Myocyte (in vitro differentiated cells): ENCODE measurements around the gene NELFA. TPM values are rescaled to one million over a fixed set of nuclear protein-coding genes. Genes with fewer than 3 reads are reported as not detected.

Experiments used
- DNase-seq: peaks from one replicate; pipeline ENCODE4 v3.0.0-alpha.2; 2012; ENCODE audit warnings: low read depth
- polyA plus RNA-seq: library from polyadenylated mRNA; unstranded; fragments of >200 nt; gene quantifications from one replicate; pipeline ENCODE4 v1.2.1, GENCODE V29; 2012; ENCODE audit warnings: missing spikeins
- total RNA-seq: library from RNA; depleted of rRNA; stranded (reverse); fragments of >200 nt; gene quantifications from 2 replicates; pipeline ENCODE4 v1.2.3, GENCODE V29; 2014

The NELFA gene
- total RNA-seq, result 17.1 and 20.5 TPM in 2 replicates
- polyA plus RNA-seq, result 22.0 TPM

DNA sequence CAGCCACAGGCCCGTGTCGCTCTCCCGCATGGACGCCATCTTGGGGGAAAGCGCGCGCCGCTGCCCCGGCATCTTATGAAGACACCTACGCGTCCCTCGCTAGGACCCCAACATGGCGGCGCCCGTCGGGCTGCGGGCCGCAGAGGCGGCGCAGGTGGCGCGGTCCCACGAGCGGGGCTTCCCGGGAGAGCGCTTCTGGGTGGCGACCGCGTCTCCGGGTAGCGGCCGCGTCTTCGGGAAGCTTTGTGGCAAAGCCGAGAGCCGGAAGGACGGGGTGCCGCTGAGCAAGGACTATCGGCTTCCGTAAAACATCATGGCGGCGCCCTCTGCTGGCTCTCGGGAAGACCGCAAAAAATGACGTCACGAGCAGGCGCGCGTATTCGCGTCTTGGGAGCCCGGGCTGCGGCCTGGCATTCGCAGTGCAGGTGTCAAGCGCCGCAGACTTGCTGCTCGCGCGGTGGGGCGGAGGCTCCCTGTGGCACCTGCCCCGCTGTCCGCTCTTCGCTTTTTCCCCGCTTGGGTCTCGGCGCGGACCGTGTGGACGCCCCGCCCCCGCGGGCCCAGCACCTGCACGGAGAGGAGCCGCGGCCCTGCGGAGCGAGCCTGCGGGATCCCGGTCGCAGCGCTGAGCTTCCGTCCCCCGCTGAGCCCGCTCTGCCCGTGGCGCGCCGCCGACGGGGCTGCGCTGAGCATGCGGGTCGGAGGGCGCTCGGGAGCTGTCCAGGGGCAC is at the start of gene NELFA:
TSS of gene NELFA (minus strand) at position 54 of the 730 bp plus-strand sequence. CDS start at position 39, 15 bp downstream.
- peak; percentile 95 for DNase-seq

DNA sequence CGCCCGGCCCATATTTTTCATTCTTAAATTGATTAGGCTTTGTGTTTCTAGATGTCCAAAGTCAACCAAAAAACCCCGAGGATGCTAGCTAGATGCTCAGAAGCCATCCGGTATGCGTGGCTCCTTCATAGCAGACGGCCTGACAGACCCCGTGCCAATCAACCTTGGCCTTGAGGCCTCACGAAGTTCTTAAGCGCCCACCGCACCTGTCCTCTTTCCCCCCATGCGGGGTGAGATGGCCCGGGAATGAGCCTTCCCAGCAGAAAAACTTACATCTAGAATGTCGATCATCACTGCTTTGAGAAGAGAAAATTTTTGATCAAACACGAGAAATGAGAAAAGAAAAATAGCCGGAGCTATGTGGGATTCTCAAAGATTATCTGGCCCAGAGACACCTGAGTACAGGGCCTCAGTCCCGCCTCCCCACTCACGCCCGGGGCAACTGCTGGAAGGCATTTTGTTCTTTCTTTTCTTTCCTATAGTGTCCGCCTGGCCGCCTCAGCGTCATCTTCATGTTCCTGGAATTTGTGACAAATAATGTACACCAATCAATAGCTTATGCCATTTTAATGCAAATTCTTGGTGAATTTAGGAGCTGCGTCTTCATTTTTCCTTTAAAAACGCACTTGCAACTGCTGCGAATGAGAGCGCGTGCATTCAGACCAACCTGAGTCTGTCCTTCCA is 48.8 kb upstream of the NELFA start:
- no peak for DNase-seq

DNA sequence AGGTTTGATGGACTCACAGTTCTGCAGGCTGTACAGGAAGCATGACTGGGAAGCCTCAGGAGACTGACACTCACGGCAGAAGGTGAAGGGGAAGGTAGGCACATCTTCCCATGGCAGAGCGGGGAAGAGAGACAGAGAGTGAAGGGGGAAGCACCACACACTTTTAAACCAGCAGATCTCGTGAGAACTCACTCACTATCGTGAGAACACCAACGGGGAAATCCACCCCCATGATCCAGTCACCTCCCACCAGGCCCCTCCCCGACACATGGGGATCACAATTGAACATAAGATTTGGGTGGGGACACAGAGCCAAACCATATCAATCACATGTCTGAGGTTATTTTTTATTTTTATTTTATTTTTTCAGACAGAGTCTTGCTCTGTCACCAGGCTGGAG is 45.4 kb upstream of the NELFA start:
- no peak for DNase-seq

DNA sequence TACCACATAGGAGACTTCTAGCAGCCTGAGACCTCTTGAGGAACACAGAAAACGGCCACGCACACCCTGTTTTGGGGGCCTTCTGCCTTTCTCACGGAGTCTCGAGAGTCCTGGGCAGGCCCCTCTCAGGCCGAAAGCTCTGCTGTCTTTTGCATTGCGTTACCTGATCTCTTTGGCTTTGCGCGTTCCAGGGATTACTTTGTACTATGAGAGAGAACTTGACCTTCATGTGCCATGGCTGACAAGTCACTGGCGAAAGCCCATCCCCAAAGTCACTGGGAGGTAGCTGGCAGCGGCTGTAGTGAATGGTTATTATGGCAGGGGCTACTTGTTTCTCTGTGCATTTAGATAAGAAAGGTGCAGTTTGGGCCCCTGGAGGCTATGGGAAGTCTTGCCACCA is 42.3 kb upstream of the NELFA start:
- no peak for DNase-seq

DNA sequence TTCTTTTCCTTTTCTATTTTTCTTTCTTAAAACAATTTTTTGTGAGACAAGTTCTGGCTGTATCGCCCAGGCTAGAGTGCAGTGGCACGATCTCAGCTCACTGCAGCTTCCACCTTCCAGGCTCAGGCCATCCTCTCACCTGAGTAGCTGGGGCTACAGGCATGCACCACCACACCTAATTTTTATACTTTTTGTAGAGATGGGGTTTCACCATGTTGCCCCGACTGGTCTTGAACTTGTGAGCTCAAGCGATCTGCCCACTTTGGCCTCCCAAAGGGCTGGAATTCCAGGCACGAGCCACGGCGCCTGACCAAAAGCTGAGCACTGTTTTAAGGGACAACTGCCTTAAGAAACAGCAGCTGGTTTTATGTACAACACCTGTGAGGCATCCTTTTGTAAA is 41.0 kb upstream of the NELFA start:
- no peak for DNase-seq

DNA sequence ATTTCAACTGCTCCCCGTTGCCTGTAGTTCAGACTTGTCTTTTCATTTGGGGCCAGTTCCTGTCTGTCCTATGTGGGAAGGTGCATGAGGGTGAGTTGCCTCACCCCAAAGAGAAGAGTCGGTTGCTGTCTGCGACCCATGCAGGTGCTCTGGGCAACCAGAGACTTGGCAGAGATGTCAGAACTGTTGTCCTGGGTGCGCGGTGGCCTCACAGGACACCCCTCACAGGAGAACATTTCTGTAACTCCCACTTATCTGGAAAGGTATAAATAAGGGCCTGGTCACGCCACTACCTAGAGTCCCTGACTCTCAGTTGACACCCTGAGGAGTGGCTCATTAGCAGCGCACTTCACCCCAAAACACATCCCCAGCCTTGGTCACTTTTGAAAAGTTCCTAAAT is 40.6 kb upstream of the NELFA start:
- DNase-seq, result no peak

DNA sequence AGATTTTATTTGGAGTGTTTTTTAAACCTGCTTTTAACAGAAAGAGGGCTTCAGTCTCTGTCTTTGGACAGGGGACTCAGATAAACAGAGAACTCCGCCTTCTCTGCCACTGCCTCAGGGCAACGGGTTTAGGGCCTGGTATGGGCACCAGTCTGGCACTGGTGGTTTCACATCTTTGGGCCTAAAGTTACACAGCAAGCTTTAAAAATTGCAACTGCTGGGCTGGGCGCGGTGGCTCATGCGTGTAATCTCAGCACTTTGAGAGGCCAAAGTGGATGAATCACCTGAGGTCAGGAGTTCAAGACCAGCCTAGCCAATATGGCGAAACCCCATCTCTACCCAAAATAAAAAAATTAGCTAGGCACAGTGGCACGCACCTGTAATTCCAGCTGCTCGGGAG is 40.1 kb upstream of the NELFA start:
- no peak for DNase-seq

DNA sequence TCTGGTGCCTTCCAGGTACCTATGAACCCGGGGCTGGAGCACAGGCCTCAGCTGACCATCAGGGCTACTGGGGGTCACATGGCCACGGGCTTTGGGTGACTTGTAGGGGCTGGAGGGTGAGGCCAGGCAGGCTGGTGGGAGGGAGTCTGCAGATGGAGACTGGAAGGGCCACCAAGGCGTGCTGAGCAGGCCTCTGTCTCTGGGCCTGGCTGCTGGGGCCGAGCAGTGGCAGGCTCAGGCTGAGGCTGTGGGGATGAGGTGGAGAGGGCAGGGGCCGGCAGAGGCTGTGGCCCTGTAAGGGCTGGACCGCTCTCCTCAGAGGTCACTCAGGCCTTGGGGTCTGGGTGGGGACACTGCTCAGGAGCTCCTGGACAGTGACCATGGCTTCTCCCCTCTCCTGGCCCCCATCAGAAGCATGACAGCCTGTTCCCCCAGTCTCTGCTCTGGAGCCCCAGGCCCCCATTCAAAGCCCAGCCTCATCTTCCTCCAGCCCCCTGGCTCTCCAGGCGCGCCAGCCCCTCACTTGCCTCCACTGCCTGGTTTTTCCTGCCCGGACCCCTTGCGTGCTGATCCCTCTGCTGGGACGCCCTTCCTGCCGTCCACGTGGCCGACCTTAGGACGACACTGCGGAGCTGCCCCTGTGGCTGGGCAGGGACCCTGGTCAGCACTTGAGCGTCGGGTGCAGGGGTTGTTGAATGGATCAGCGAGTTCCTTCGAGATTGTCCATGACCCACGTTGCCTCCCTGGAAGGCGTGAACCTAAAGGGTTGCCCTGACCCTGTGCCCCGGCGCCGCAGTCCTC is 39.2 kb upstream of the NELFA start:
- DNase-seq, result no peak

DNA sequence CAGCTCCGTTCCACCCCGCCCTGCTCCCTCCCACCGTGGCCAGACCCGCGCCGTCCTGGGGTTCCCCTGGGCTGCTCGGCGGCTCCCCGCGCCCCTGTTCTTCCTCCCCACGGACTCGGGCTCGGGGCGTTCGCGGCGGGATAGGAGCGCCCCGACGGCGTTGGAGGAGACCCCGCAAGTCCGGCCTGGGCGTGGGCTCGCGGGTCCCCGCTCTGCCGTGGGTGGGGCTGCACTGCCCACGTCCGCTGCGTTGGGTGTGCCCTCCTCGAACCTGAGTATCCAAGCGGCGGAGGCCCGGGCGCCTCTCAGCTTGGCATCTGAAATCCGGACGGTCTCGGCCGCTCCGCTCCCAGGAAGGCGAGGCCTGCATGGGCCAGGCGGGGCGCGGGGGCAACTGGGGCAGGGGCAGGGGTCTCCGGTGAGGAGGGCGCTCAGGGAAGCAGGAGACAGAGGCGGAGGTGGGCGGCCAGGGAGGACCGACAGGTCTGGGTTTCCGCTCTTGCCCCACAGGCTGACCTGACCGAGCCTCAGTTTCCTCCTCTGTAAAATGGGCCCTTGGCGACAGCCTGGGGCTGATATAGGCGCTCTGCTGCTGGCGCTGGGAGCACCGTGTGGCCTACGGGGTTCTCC is 38.4 kb upstream of the NELFA start:
- DNase-seq, result no peak

DNA sequence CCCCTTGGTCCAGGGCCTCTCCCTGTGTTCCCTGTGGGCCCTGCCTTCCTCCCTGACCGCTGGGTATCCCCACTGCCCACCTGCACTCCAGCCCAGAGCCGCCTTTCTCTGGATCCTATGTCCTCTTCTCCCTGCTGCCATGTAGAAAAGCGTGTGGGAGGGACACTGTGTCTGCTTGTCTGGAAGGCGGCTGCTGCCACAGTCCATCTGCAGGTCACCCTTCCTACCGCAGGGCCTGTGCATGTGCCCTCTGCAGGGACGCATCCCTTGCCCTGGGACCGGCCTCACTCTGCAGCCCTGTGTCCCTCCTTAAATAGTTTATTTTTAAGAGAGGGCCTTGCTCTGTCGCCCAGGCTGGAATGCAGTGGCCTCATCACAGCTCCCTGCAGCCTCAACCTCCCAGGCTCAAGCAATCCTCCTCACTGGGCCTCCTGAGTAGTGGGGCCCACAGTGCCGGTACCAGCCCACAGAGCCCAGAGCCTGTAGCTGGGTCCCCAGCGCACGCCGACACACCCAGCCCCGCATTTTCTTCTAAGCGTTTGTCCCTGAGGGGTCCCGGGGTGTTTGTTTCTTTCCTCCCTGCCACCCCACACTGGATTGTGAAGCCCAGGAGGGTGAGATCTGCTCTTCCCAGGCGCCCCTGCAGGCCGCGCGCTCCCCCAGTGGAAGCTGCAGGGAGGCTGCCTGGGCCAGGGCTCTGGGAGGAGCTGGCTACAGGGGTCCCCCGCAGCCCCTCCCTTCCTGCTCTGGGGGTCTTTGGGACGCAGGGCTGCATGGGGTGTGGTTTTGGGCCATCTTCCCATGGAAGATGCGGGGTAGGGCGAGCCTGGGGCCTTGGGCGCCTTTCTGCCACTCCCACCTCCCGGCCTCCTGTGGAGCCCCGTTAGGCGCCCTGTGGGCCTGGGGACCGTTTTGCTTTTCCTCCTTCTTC is 37.5 kb upstream of the NELFA start:
- DNase-seq, result no peak

DNA sequence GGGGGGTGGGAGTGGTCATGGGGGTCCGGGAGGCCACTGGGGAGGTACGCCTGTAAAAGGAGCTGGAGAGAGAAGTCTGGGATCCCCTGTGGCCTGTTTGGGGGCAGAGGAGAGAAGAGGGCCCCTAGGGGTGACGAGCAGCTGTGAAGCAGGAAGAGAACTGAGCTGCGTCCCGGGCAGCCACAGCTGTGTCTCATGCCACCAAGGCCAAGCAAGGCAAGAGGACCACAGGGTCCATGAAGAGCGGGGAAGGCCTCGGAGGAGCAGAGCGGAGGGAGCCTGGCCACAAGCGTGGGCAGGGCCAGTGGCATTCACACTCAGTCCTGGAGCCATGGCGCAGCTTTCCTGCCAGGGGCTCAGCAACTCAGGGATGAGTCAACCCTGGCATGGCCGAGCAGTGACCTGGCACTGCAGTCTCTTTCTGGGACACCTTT is 36.8 kb upstream of the NELFA start:
- DNase-seq, result peak; percentile 22

DNA sequence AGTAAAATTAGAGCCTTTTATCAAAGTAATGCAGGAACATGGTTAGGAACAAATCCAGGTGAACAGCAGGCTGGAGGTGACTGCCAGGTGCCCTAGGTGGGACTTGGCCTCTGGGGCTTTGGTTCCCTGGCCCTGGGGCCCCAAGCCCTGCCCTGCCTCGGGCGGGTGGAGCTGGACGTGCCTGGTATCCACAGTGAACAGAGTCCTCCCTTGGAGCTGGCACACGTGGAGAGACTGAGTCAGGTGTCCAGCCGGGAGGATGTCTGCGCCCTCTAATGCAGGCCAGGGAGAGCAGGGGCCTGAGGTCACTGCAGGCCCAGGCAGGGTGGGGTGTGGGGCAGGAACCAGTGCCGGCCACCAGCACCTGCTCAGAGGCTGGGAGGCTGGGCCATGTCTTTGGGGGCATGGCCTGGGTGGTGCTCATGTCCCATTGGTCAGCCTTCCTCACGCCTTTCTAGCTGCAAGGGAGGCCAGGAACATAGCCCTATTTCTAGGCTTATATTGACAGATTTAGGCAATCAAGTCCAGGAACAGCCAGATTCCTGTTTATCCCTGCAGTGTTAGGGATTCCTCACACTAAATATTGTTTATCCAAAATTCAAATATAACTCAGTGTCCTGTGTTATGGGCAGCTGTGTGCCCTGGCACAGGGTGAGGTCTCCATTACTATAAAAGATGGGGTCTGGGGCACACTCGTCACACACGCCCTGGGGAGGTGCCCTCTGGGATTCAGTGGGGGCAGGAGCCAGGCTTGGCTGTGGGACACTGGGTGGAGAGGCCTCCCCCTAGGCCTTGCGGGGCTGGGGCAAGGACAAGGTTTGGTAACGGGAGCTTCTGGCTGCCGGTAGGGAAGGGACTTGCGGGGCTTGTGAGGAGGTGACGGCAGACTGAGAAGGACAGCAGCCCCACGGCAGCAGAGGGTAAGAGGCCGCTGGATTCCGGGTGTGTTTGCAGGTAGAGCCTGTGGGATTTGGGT is 36.1 kb upstream of the NELFA start:
- no peak for DNase-seq

DNA sequence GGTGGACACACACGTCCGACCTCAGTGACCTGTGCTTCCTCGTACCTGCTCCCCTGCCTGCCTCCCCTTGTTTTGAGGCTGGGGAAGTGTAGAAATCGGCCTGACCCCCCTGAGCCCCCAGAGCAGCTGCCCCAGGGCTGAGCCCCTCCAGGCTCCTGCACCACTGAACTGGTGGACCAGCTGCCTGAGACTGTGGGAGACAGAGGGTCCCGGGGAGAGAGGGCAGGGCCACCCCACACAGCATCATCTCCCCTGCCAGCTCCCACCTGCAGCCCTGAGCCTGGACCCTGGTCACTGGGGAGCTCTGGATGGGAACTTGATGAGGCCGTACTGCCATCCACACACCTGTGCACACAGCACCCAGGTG is 35.3 kb upstream of the NELFA start:
- DNase-seq, result no peak

DNA sequence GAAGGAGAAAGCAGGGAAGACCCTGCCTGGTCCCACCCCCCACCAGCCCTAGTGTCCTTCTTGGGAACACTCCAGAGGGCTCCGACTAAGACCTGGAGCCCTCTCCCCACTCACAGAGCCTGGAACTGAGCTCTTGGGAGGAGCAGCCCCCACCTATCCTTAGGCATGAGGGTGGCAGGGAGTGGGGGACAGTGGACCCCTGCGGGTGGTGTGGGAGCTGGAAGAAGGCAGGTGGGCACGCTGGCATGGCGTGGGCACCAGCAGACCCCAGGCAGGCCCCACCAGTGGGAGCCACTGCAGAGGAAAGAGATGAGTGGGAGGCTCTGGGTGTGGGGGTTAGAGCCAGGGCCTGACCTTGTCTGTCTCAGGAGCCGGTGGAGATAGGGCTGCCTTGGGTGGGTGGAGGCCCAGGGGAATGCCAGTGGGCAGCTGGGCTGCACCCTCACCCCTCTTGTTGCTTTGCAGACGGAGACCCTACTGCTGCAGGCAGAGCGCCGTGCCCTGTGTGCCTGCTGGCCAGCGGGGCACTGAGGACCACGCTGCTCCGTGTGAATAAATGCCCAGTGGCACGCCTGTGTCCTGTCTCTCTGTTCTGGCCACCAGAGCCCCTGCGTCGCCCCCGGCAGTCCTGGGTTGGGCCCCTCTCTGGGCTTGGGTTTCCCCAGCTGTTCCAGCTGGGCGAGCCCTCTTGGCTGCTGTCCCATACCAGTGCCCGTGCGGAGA is 34.8 kb upstream of the NELFA start:
- no peak for DNase-seq

DNA sequence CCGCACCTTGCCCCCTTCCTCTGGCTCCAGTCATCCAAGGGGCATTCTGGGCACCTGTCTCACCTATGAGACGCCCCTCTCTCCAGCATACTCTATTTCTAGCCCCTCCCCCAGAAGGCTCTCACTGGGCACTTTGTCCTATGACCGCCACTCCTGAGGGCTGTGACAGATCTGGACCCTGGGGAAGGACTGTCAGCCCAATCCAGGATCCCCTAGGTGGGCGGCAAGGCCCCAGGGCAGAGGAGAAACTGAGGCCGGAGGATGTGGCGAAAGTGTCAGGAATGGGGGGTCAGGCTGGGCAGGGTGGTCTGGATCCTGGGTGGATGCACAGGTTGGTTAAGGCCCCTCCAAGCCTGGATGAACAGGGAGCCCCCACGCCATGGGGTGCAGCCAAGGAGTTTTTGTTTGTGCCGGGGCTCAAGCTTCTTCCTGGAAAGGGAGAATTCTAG is 34.2 kb upstream of the NELFA start:
- no peak for DNase-seq

DNA sequence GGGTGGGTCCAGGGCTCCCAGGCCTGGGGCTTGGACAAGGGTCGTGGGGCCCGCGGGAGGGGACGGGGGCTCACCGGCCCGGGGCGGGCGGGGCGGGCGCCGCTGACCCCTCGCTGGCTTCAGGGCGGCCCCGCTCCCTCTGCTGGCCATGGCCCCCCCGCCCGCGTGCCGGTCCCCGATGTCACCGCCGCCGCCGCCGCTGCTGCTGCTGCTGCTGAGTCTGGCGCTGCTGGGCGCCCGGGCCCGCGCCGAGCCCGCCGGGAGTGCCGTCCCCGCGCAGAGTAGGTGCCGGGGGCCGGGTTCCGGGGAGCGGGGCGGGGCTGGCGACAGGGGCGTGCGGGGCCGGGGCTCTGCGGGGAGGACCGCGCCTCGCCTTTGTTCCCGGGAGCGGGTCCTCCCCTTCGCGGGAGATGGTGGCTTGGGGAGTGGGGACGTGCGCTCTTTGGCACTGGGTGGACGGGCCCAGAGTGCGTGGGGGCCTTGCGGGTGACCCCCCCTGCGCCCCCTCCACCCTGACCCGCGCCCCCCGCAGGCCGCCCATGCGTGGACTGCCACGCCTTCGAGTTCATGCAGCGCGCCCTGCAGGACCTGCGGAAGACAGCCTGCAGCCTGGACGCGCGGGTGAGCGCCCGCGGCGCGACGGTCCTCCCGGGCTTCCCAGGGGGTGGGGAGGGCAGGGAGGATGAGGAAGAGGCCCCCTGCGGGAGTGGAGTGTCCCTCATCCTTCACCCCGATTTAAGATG is 33.6 kb upstream of the NELFA start:
- DNase-seq, result peak; percentile 21

DNA sequence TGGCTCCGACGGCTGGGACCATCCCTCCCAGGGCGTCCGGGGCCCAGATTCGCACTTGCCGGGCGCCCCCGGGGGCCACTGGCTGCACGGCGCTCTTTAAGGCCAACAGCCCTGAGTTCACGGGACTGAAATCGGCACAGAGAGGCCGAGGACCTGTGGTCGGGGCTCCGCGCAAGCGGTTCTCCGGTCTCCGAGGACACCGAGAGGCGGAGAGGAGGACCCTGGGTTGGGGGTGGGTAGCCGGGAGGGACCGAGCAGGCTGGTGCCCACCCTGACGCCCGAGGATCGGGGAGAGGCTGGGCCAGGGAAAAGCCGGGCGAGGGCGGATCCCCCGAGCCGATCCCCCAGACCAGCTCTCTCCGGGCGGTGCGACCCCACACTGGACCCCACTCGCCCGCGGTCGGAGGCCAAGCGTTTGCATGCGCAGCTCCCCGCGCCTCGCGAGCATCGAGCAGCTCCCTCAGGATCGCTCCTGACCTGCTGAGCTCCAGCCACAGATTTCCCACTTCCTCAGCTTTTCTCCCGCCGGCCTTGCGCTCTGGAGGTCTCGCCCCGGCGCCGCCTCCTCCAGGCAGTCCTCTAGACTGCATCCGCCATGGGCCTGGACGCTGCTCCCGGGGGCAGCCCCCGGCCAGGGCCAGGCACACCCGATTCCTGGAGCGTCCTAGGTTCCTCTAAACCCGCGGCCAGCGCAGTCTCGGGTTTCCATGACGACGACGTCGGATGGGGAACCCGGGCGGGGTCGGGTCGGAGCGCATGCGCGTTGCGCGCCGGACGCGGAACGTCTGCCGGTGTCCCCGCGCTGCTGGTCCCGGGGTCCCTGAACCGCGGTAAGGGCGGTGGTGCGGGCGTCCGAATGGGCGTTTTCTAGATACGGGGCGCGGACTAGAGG is 32.7 kb upstream of the NELFA start:
- peak; percentile 83 for DNase-seq
